GM18502 (cell line): ENCODE results near the gene MUSK.

Source experiments
- ATAC-seq: cut with Tn5 transposase; IDR thresholded peaks from one replicate; pipeline ENCODE4 v1.9.1; 2021; ENCODE audit warnings: mild to moderate bottlenecking; ENCODE audit not compliant: unreplicated experiment, poor library complexity

The MUSK gene

GRCh38 chr9:110846215-110846614 is 177.6 kb downstream of the MUSK start:
- ATAC-seq: no peak

DNA sequence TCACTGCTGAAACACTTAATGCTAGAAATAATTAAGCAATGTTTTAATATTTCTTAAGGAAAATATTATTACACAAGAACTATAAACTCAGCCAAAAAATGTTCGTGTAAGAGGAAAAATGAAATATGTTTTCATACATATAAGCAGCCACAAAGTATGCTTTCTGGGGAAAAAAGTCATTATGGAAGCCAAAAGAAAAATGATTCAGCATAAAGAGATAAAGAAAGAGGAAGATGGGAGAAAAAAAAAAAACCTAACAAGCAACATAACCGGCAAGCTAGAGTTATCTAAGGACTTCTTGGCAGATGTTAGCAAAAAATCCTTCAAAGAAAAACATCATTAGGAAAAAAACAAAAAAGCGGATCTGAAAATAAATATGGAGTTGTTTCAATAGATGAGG is 179.1 kb downstream of the MUSK start:
- ATAC-seq: no peak

DNA sequence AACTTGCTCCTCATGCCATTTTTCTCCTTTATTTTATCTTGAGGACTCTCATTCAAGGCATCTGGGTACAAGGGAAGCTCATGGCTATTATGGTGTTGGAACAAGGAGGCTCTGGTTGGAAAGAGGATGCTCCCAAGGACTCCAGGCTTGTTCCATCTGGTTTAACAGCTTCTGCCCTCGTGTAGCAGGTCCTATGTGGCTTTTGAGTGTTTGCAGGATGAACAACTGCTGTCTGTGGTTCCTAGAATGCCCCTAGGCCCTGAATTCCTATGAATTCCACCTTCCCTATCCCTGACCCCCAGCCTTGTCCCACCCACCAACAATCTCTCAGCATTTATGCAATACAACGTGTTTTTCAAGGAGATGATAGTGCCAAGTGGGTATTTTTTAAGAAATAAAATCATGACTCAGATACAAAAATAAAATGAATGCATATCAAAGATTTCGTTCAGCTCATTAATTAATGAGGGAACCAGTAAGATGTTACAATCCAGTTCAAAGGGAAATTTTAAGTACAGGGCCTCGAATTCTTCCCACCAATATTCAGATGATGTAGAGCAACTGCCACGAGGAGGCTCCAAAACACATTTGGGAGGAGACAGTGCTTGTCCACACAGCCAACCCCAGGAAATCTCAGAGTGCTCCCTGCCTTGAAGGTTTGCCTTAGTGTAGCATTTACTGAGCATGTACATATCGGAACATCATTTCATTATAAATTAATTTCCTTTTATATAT is 182.0 kb downstream of the MUSK start:
- no peak for ATAC-seq
